OCI-LY7 (cell line): ENCODE measurements around the gene RAD23A. TPM values are rescaled to one million over a fixed set of nuclear protein-coding genes. Genes with fewer than 3 reads are reported as not detected.

Source experiments
- BruUV-seq: library from RNA; stranded (reverse); fragments of 400-500 nt; replicated peaks from 2 replicates; lab custom pipeline; 2021; lab: Mats Ljungman, UMichigan
- CTCF ChIA-PET: fragments of 300-600 bp; sonication (Branson Sonifier 250); formaldehyde crosslinking; loops from one replicate; lab custom pipeline; 2022; ENCODE audit warnings: antibody characterized with exemption; ENCODE audit not compliant: unreplicated experiment; lab: Charles Lee
- POLR2A ChIA-PET: fragments of 300-600 bp; sonication (Branson Sonifier 250); formaldehyde crosslinking; loops from one replicate; lab custom pipeline; 2022; ENCODE audit warnings: antibody characterized with exemption; lab: Charles Lee
- DNase-seq: peaks from one replicate; pipeline ENCODE4 v3.0.0-alpha.2; 2015; ENCODE audit warnings: low spot score
- H2AFZ ChIP-seq: fragments of 200-600 bp; sonication (generic), shearing (Covaris generic); 2 replicates; pipeline ENCODE4 v1.6.1; 2014; ENCODE audit warnings: mild to moderate bottlenecking, antibody characterized with exemption, low read length, moderate library complexity
- H3K27ac ChIP-seq: fragments of 200-600 bp; sonication (generic); 2 replicates; pipeline ENCODE4 v1.5.1; 2014; ENCODE audit warnings: mixed run types, low read depth, mild to moderate bottlenecking, moderate library complexity, low read length, inconsistent platforms; ENCODE audit not compliant: poor library complexity, severe bottlenecking
- H3K36me3 ChIP-seq: fragments of 200-600 bp; sonication (generic); 2 replicates; pipeline ENCODE4 v1.6.1; 2014; ENCODE audit warnings: mild to moderate bottlenecking, antibody characterized with exemption, low read length, moderate library complexity, mixed read lengths; ENCODE audit not compliant: insufficient read depth
- H3K4me1 ChIP-seq: fragments of 200-600 bp; sonication (generic); 2 replicates; pipeline ENCODE4 v1.5.1; 2014; ENCODE audit warnings: mild to moderate bottlenecking, low read length; ENCODE audit not compliant: insufficient read depth, poor library complexity, severe bottlenecking
- H3K4me2 ChIP-seq: fragments of 200-600 bp; sonication (generic); 2 replicates; pipeline ENCODE4 v1.6.1; 2014; ENCODE audit warnings: mild to moderate bottlenecking, low read length
- H3K4me3 ChIP-seq: fragments of 200-600 bp; sonication (generic); 2 replicates; pipeline ENCODE4 v1.5.1; 2014; ENCODE audit warnings: mild to moderate bottlenecking, low read depth, low read length; ENCODE audit not compliant: poor library complexity, severe bottlenecking
- H3K79me2 ChIP-seq: fragments of 200-600 bp; sonication (generic); 2 replicates; pipeline ENCODE4 v1.6.1; 2016; ENCODE audit warnings: low read depth, mild to moderate bottlenecking, low read length, moderate library complexity, mixed read lengths; ENCODE audit not compliant: insufficient read depth
- H3K9me2 ChIP-seq: fragments of 200-600 bp; sonication (generic); 2 replicates; pipeline ENCODE4 v1.6.1; 2016; ENCODE audit warnings: mild to moderate bottlenecking, low read length, mixed read lengths; ENCODE audit not compliant: insufficient read depth
- H3K9me3 ChIP-seq: fragments of 200-600 bp; sonication (generic); 2 replicates; pipeline ENCODE4 v1.6.1; 2014; ENCODE audit warnings: mild to moderate bottlenecking, mixed run types, low read length, mixed read lengths
- H4K20me1 ChIP-seq: fragments of 200-600 bp; sonication (generic); 2 replicates; pipeline ENCODE4 v1.6.1; 2014; ENCODE audit warnings: mild to moderate bottlenecking, antibody characterized with exemption, low read length, moderate library complexity, mixed read lengths; ENCODE audit not compliant: insufficient read depth
- CTCF ChIP-seq: fragments of 200-600 bp; sonication (generic); conservative IDR thresholded peaks from 2 replicates; pipeline ENCODE4 v1.5.1; 2014; ENCODE audit warnings: mild to moderate bottlenecking, antibody characterized with exemption, low read length, moderate library complexity, mixed read lengths
- EZH2phosphoT487 ChIP-seq: fragments of 200-600 bp; sonication (generic); IDR thresholded peaks from 2 replicates; pipeline ENCODE4 v1.6.1; 2018; ENCODE audit warnings: low read depth, borderline replicate concordance, mild to moderate bottlenecking, mixed run types, antibody characterized with exemption, low read length, moderate library complexity, mixed read lengths
- intact Hi-C: fragments of 100-400 bp; cut with micrococcal nuclease; formaldehyde crosslinking; loops from one replicate; pipeline ENCODE4 v1.10.0; 2022; ENCODE audit not compliant: unreplicated experiment
- total RNA-seq, 2 experiments: library from RNA; depleted of rRNA in 1 of 2; stranded (reverse); fragments of >200 nt in 1 of 2; shearing (Covaris generic) in 1 of 2; gene quantifications; 2 replicates each; pipeline ENCODE4 v1.2.3, GENCODE V29; 2014 to 2022

The RAD23A gene
- total RNA-seq, 2 experiments from 2014 or later, result 171 to 237 TPM

GRCh38 chr19:12943437-12944044 lies 2.1 kb upstream of the RAD23A start:
- TSS peak; percentile 24 for BruUV-seq
- intact Hi-C loops, result no loop called here
- H3K4me1 ChIP-seq, result peaks cover 69% of the 10 kb centered on the region
- no peaks in the 10 kb centered on the region for H3K9me2 ChIP-seq
- peaks cover 37% of the 10 kb centered on the region for H4K20me1 ChIP-seq
- H3K9me3 ChIP-seq, result no peaks in the 10 kb centered on the region
- POLR2A ChIA-PET, result no interaction called here
- no peak for DNase-seq
- no peak overlapping the region for H2AFZ ChIP-seq
- CTCF ChIA-PET, result interaction anchor here (0.5 kb wide), 1 partner anchor 34 kb away, joined by 3 read pairs; no protein-coding TSS in a partner anchor
- H3K4me3 ChIP-seq, result peak overlapping the region; percentile 20
- peak overlapping the region; percentile 58 for H3K4me2 ChIP-seq
- H3K36me3 ChIP-seq, result peaks cover 90% of the 10 kb centered on the region
- TF ChIP-seq CTCF (no peak), EZH2phosphoT487 (no peak)
- H3K27ac ChIP-seq, result peak overlapping the region; percentile 51
- H3K79me2 ChIP-seq, result peaks cover 62% of the 10 kb centered on the region

- CTCF ChIA-PET, result interaction anchor here (0.5 kb wide), 1 partner anchor 33 kb away, joined by 3 read pairs; no protein-coding TSS in a partner anchor
- POLR2A ChIA-PET, result no interaction called here
Observed at GRCh38 chr19:12944104-12944674, 1.5 kb upstream of the RAD23A start.

GRCh38 chr19:12946092-12946721 lies 545 bp downstream of the RAD23A start:
- ChIA-PET POLR2A (interaction anchor here (0.9 to 1.1 kb wide), 3 partner anchors 10 to 209 kb away, joined by 3 to 4 read pairs (median 4); no protein-coding TSS in a partner anchor), CTCF (no interaction called here)
- H3K4me2 ChIP-seq, result peak overlapping the region; percentile 95
- no TSS peak for BruUV-seq
- H4K20me1 ChIP-seq, result peaks cover 14% of the 10 kb centered on the region; the same call in 1 of the 2 replicates
- H3K36me3 ChIP-seq, result peaks cover 90% of the 10 kb centered on the region
- H2AFZ ChIP-seq, result no peak overlapping the region
- peak overlapping the region; percentile 88 for H3K4me3 ChIP-seq
- no peaks in the 10 kb centered on the region for H3K9me2 ChIP-seq
- peak; percentile 67 for DNase-seq
- no peak for TF ChIP-seq EZH2phosphoT487
- no peak for TF ChIP-seq CTCF
- H3K9me3 ChIP-seq, result no peaks in the 10 kb centered on the region
- intact Hi-C loops, result no loop called here
- peaks cover 50% of the 10 kb centered on the region for H3K4me1 ChIP-seq
- H3K79me2 ChIP-seq, result peaks cover 36% of the 10 kb centered on the region
- H3K27ac ChIP-seq, result peak overlapping the region; percentile 64

More at GRCh38 chr19:12944104-12944674, 1.5 kb upstream of the RAD23A start:
- no peak for TF ChIP-seq EZH2phosphoT487
- peaks cover 69% of the 10 kb centered on the region for H3K4me1 ChIP-seq
- H2AFZ ChIP-seq, result no peak overlapping the region
- H3K4me3 ChIP-seq, result no peak overlapping the region
- peaks cover 31% of the 10 kb centered on the region for H4K20me1 ChIP-seq
- no peaks in the 10 kb centered on the region for H3K9me3 ChIP-seq
- H3K9me2 ChIP-seq, result no peaks in the 10 kb centered on the region
- BruUV-seq, result no TSS peak
- peaks cover 56% of the 10 kb centered on the region for H3K79me2 ChIP-seq
- no peak for DNase-seq
- intact Hi-C loops, result no loop called here
- H3K27ac ChIP-seq, result peak overlapping the region; percentile 51
- peak overlapping the region; percentile 58; the same call in 1 of the 2 replicates for H3K4me2 ChIP-seq
- peaks cover 90% of the 10 kb centered on the region for H3K36me3 ChIP-seq
